Activated CD4-positive, alpha-beta T cell treated with anti-CD3 and anti-CD28 coated beads, Interleukin-2, amount 10 ng/mL, durations not matched to agents 24 days and 14 days (primary cell): ENCODE measurements around the gene CLDN16. TPM values are rescaled to one million over a fixed set of nuclear protein-coding genes. Genes with fewer than 3 reads are reported as not detected.

Experiments
- DNase-seq: peaks from one replicate; pipeline ENCODE4 v3.0.0; 2022
- H3K27ac Mint-ChIP-seq: one replicate; pipeline ENCODE4 v1.8.0; 2022; ENCODE audit warnings: mild to moderate bottlenecking, mixed read lengths
- H3K27me3 Mint-ChIP-seq: one replicate; pipeline ENCODE4 v1.8.0; 2022; ENCODE audit warnings: mixed read lengths
- H3K36me3 Mint-ChIP-seq: one replicate; pipeline ENCODE4 v1.8.0; 2022; ENCODE audit warnings: low read depth, mild to moderate bottlenecking, mixed read lengths
- H3K4me1 Mint-ChIP-seq: one replicate; pipeline ENCODE4 v1.8.0; 2021; ENCODE audit warnings: mixed read lengths
- H3K4me3 Mint-ChIP-seq: one replicate; pipeline ENCODE4 v1.8.0; 2022; ENCODE audit warnings: mild to moderate bottlenecking, moderate library complexity, mixed read lengths
- H3K9me3 Mint-ChIP-seq: one replicate; pipeline ENCODE4 v1.8.0; 2021; ENCODE audit warnings: mixed read lengths
- intact Hi-C: fragments of 100-400 bp; cut with micrococcal nuclease; formaldehyde crosslinking; loops from one replicate; pipeline ENCODE4 v1.15.1; 2023
- total RNA-seq: library from RNA; stranded (reverse); gene quantifications from 2 replicates; pipeline ENCODE4 v1.2.3, GENCODE V29; 2022

Gene CLDN16
- total RNA-seq, 1 donor from 2014 or later: not detected

GRCh38 chr3:190366133-190366532, 21.8 kb upstream of the CLDN16 start:
- no peaks in the 10 kb centered on the region for H3K9me3 Mint-ChIP-seq
- no peak overlapping the region for H3K4me3 Mint-ChIP-seq
- H3K4me1 Mint-ChIP-seq: no peaks in the 10 kb centered on the region
- DNase-seq: no peak
- no peak overlapping the region for H3K27ac Mint-ChIP-seq
- H3K36me3 Mint-ChIP-seq: no peaks in the 10 kb centered on the region
- intact Hi-C loops: no loop called here
- peaks cover 2% of the 10 kb centered on the region for H3K27me3 Mint-ChIP-seq

GRCh38 chr3:190368881-190369280, 19.1 kb upstream of the CLDN16 start:
- intact Hi-C loops: no loop called here
- peaks cover 2% of the 10 kb centered on the region for H3K27me3 Mint-ChIP-seq
- no peak overlapping the region for H3K27ac Mint-ChIP-seq
- DNase-seq: no peak
- no peaks in the 10 kb centered on the region for H3K4me1 Mint-ChIP-seq
- H3K9me3 Mint-ChIP-seq: no peaks in the 10 kb centered on the region
- H3K36me3 Mint-ChIP-seq: no peaks in the 10 kb centered on the region
- no peak overlapping the region for H3K4me3 Mint-ChIP-seq

GRCh38 chr3:190369668-190370295, 18.2 kb upstream of the CLDN16 start:
- H3K27me3 Mint-ChIP-seq: peaks cover 2% of the 10 kb centered on the region
- DNase-seq: no peak

GRCh38 chr3:190370369-190370768, 17.6 kb upstream of the CLDN16 start:
- no peak overlapping the region for H3K4me3 Mint-ChIP-seq

More at GRCh38 chr3:190369668-190370295, 18.2 kb upstream of the CLDN16 start:
- intact Hi-C loops: no loop called here
- H3K4me1 Mint-ChIP-seq: no peaks in the 10 kb centered on the region
- H3K9me3 Mint-ChIP-seq: no peaks in the 10 kb centered on the region
- H3K36me3 Mint-ChIP-seq: no peaks in the 10 kb centered on the region
- no peak overlapping the region for H3K4me3 Mint-ChIP-seq
- H3K27ac Mint-ChIP-seq: no peak overlapping the region

GRCh38 chr3:190371152-190371551, 16.8 kb upstream of the CLDN16 start:
- peaks cover 2% of the 10 kb centered on the region for H3K27me3 Mint-ChIP-seq
- no peaks in the 10 kb centered on the region for H3K9me3 Mint-ChIP-seq
- H3K27ac Mint-ChIP-seq: no peak overlapping the region
- H3K36me3 Mint-ChIP-seq: no peaks in the 10 kb centered on the region
- no peak for DNase-seq
- no peak overlapping the region for H3K4me3 Mint-ChIP-seq
- no peaks in the 10 kb centered on the region for H3K4me1 Mint-ChIP-seq
- intact Hi-C loops: no loop called here

More at GRCh38 chr3:190370369-190370768, 17.6 kb upstream of the CLDN16 start:
- no peaks in the 10 kb centered on the region for H3K36me3 Mint-ChIP-seq
- intact Hi-C loops: no loop called here
- no peaks in the 10 kb centered on the region for H3K9me3 Mint-ChIP-seq
- no peak for DNase-seq
- H3K4me1 Mint-ChIP-seq: no peaks in the 10 kb centered on the region
- H3K27me3 Mint-ChIP-seq: peaks cover 2% of the 10 kb centered on the region
- H3K27ac Mint-ChIP-seq: no peak overlapping the region

GRCh38 chr3:190375246-190375645, 12.7 kb upstream of the CLDN16 start:
- Mint-ChIP-seq H3K27ac (no peak overlapping the region), H3K4me3 (no peak overlapping the region), H3K27me3 (peaks cover 4% of the 10 kb centered on the region), H3K36me3 (no peaks in the 10 kb centered on the region), H3K9me3 (no peaks in the 10 kb centered on the region), H3K4me1 (no peaks in the 10 kb centered on the region)
- DNase-seq: no peak
- intact Hi-C loops: no loop called here

GRCh38 chr3:190375671-190376070, 12.3 kb upstream of the CLDN16 start:
- Mint-ChIP-seq H3K36me3 (no peaks in the 10 kb centered on the region), H3K9me3 (no peaks in the 10 kb centered on the region), H3K4me1 (no peaks in the 10 kb centered on the region), H3K4me3 (no peak overlapping the region), H3K27me3 (peaks cover 1% of the 10 kb centered on the region), H3K27ac (no peak overlapping the region)
- no peak for DNase-seq
- intact Hi-C loops: no loop called here

GRCh38 chr3:190378240-190378891, 9.6 kb upstream of the CLDN16 start:
- H3K4me1 Mint-ChIP-seq: peaks cover 5% of the 10 kb centered on the region
- no peak overlapping the region for H3K4me3 Mint-ChIP-seq
- peaks cover 1% of the 10 kb centered on the region for H3K27me3 Mint-ChIP-seq
- intact Hi-C loops: no loop called here
- H3K9me3 Mint-ChIP-seq: no peaks in the 10 kb centered on the region
- H3K27ac Mint-ChIP-seq: no peak overlapping the region
- DNase-seq: no peak
- H3K36me3 Mint-ChIP-seq: no peaks in the 10 kb centered on the region

GRCh38 chr3:190380184-190380583, 7.8 kb upstream of the CLDN16 start:
- Mint-ChIP-seq H3K27ac (no peak overlapping the region), H3K4me3 (no peak overlapping the region), H3K36me3 (no peaks in the 10 kb centered on the region), H3K9me3 (no peaks in the 10 kb centered on the region), H3K27me3 (peaks cover 1% of the 10 kb centered on the region), H3K4me1 (peaks cover 5% of the 10 kb centered on the region)
- no peak for DNase-seq
- intact Hi-C loops: no loop called here

GRCh38 chr3:190381441-190381840, 6.5 kb upstream of the CLDN16 start:
- no peak for DNase-seq
- H3K9me3 Mint-ChIP-seq: no peaks in the 10 kb centered on the region
- peaks cover 5% of the 10 kb centered on the region for H3K4me1 Mint-ChIP-seq
- H3K4me3 Mint-ChIP-seq: no peak overlapping the region
- intact Hi-C loops: no loop called here
- H3K36me3 Mint-ChIP-seq: no peaks in the 10 kb centered on the region
- H3K27ac Mint-ChIP-seq: no peak overlapping the region
- H3K27me3 Mint-ChIP-seq: no peaks in the 10 kb centered on the region

GRCh38 chr3:190382082-190382481, 5.9 kb upstream of the CLDN16 start:
- no peak for DNase-seq
- Mint-ChIP-seq H3K4me1 (peaks cover 5% of the 10 kb centered on the region), H3K36me3 (no peaks in the 10 kb centered on the region), H3K27ac (no peak overlapping the region), H3K4me3 (no peak overlapping the region), H3K27me3 (no peaks in the 10 kb centered on the region), H3K9me3 (no peaks in the 10 kb centered on the region)
- intact Hi-C loops: no loop called here

- Mint-ChIP-seq H3K4me1 (peaks cover 5% of the 10 kb centered on the region), H3K27me3 (no peaks in the 10 kb centered on the region), H3K27ac (no peak overlapping the region), H3K36me3 (no peaks in the 10 kb centered on the region), H3K4me3 (no peak overlapping the region), H3K9me3 (no peaks in the 10 kb centered on the region)
- DNase-seq: peak; percentile 56
- intact Hi-C loops: no loop called here
These were observed 3.6 kb upstream of the CLDN16 start for GRCh38 chr3:190384309-190384756.

- no peak for DNase-seq
- H3K4me3 Mint-ChIP-seq: no peak overlapping the region
- intact Hi-C loops: no loop called here
- H3K27me3 Mint-ChIP-seq: no peaks in the 10 kb centered on the region
- peaks cover 5% of the 10 kb centered on the region for H3K4me1 Mint-ChIP-seq
- H3K9me3 Mint-ChIP-seq: no peaks in the 10 kb centered on the region
- no peak overlapping the region for H3K27ac Mint-ChIP-seq
- no peaks in the 10 kb centered on the region for H3K36me3 Mint-ChIP-seq
These were observed 2.0 kb upstream of the CLDN16 start for GRCh38 chr3:190385731-190386688.

GRCh38 chr3:190388703-190389102, 740 bp downstream of the CLDN16 start:
- no peaks in the 10 kb centered on the region for H3K9me3 Mint-ChIP-seq
- no peak overlapping the region for H3K4me3 Mint-ChIP-seq
- H3K4me1 Mint-ChIP-seq: no peaks in the 10 kb centered on the region
- H3K27ac Mint-ChIP-seq: no peak overlapping the region
- intact Hi-C loops: no loop called here
- no peaks in the 10 kb centered on the region for H3K36me3 Mint-ChIP-seq
- no peaks in the 10 kb centered on the region for H3K27me3 Mint-ChIP-seq
- DNase-seq: no peak
